Ascending aorta (tissue), 2 donors: ENCODE data around the gene LRPAP1. TPM values are rescaled to one million over a fixed set of nuclear protein-coding genes. Genes with fewer than 3 reads are reported as not detected.

Experiments used
- DNase-seq, 2 donors: peaks; one replicate each; pipeline ENCODE4 v3.0.0-alpha.2; 2019; ENCODE audit warnings: low spot score in 2 of 2
- H3K27ac ChIP-seq, 2 donors: fragments of 200-600 bp; sonication (generic); one replicate each; pipeline ENCODE4 v1.5.1; 2016 to 2017; ENCODE audit warnings: mild to moderate bottlenecking in 1 of 2
- H3K27me3 ChIP-seq: fragments of 200-600 bp; sonication (generic); one replicate; pipeline ENCODE4 v1.5.1; 2017
- H3K36me3 ChIP-seq, 2 donors: fragments of 200-600 bp; sonication (generic); one replicate each; pipeline ENCODE4 v1.5.1; 2016
- H3K4me1 ChIP-seq, 2 donors: fragments of 200-600 bp; sonication (generic); one replicate each; pipeline ENCODE4 v1.5.1; 2016 to 2017; ENCODE audit warnings: mild to moderate bottlenecking in 1 of 2
- H3K4me3 ChIP-seq, 2 donors: fragments of 200-600 bp; sonication (generic); one replicate each; pipeline ENCODE4 v1.5.1; 2016 to 2017; ENCODE audit warnings: mild to moderate bottlenecking in 1 of 2
- H3K9me3 ChIP-seq, 2 donors: fragments of 200-600 bp; sonication (generic); one replicate each; pipeline ENCODE4 v1.5.1; 2016
- CTCF ChIP-seq, 3 experiments: fragments of 200-600 bp in 2 of 3; fragments of 450-650 bp in 1 of 3; sonication (generic) in 2 of 3; IDR thresholded peaks; one replicate each; pipeline ENCODE4 v1.5.1; 2016 to 2019; ENCODE audit warnings: antibody characterized with exemption in 3 of 3, mild to moderate bottlenecking in 1 of 3, moderate library complexity in 1 of 3
- intact Hi-C: fragments of 100-400 bp; cut with DNase I; formaldehyde crosslinking; loops from one replicate; pipeline ENCODE4 v1.15.1; 2023
- total RNA-seq: library from RNA; depleted of rRNA; stranded (reverse); fragments of >200 nt; gene quantifications from one replicate; pipeline ENCODE4 v1.1.0, GENCODE V29; 2016

The LRPAP1 gene
- total RNA-seq, 1 donor from 2014 or later, result 172 TPM

- no peak overlapping the region for H3K4me3 ChIP-seq
- no peak for DNase-seq
- no peak overlapping the region for H3K27ac ChIP-seq
- TF ChIP-seq CTCF (IDR thresholded peaks at IDR 0.05), result no peak
- H3K9me3 ChIP-seq, result no peaks in the 10 kb centered on the region
- no peaks in the 10 kb centered on the region for H3K27me3 ChIP-seq
- H3K4me1 ChIP-seq, result no peaks in the 10 kb centered on the region
- H3K36me3 ChIP-seq, result peaks cover 34 to 67% of the 10 kb centered on the region in 2 donors
- intact Hi-C loops, result no loop called here
Measured at GRCh38 chr4:3501825-3502425, 30.3 kb downstream of the LRPAP1 start.

GRCh38 chr4:3501126-3501824, 30.9 kb downstream of the LRPAP1 start:
- no peak overlapping the region for H3K27ac ChIP-seq
- H3K4me1 ChIP-seq, result no peaks in the 10 kb centered on the region
- no peaks in the 10 kb centered on the region for H3K27me3 ChIP-seq
- TF ChIP-seq CTCF (IDR thresholded peaks at IDR 0.05), result no peak
- intact Hi-C loops, result no loop called here
- no peak overlapping the region for H3K4me3 ChIP-seq
- H3K36me3 ChIP-seq, result peaks cover 29 to 61% of the 10 kb centered on the region in 2 donors
- H3K9me3 ChIP-seq, result no peaks in the 10 kb centered on the region
- no peak for DNase-seq

GRCh38 chr4:3500634-3501101, 31.6 kb downstream of the LRPAP1 start:
- no peak for DNase-seq
- no peaks in the 10 kb centered on the region for H3K27me3 ChIP-seq
- peaks cover 25 to 54% of the 10 kb centered on the region in 2 donors for H3K36me3 ChIP-seq
- no peak for TF ChIP-seq CTCF (IDR thresholded peaks at IDR 0.05)
- no peaks in the 10 kb centered on the region for H3K9me3 ChIP-seq
- H3K27ac ChIP-seq, result no peak overlapping the region
- no peaks in the 10 kb centered on the region for H3K4me1 ChIP-seq
- intact Hi-C loops, result no loop called here
- no peak overlapping the region for H3K4me3 ChIP-seq

- no peak for TF ChIP-seq CTCF (IDR thresholded peaks at IDR 0.05)
- Histone ChIP-seq H3K4me1 (no peaks in the 10 kb centered on the region), H3K36me3 (peaks cover 21 to 49% of the 10 kb centered on the region in 2 donors), H3K27me3 (no peaks in the 10 kb centered on the region), H3K9me3 (no peaks in the 10 kb centered on the region), H3K4me3 (no peak overlapping the region), H3K27ac (no peak overlapping the region)
- intact Hi-C loops, result no loop called here
- DNase-seq, result no peak
Measured at GRCh38 chr4:3500111-3500510, 32.1 kb downstream of the LRPAP1 start.

- no peaks in the 10 kb centered on the region for H3K9me3 ChIP-seq
- no peak for TF ChIP-seq CTCF (IDR thresholded peaks at IDR 0.05)
- H3K27ac ChIP-seq, result no peak overlapping the region
- no peak overlapping the region for H3K4me3 ChIP-seq
- H3K27me3 ChIP-seq, result no peaks in the 10 kb centered on the region
- intact Hi-C loops, result no loop called here
- no peak for DNase-seq
- no peaks in the 10 kb centered on the region for H3K4me1 ChIP-seq
- H3K36me3 ChIP-seq, result peaks cover 18 to 45% of the 10 kb centered on the region in 2 donors
Measured at GRCh38 chr4:3499710-3500109, 32.5 kb downstream of the LRPAP1 start.
